Testis (tissue), 2 donors: Measurements from ENCODE around the gene PHF13.

Experiments
- POLR2A ChIP-seq: fragments of 450-650 bp; IDR thresholded peaks from one replicate; pipeline ENCODE4 v1.6.1; 2017; ENCODE audit warnings: antibody characterized with exemption, mild to moderate bottlenecking, moderate library complexity
- TF ChIP-seq, protein P1 (sequence below), 3 experiments: fragments of 450-650 bp in 2 of 3; fragments of 200-600 bp in 1 of 3; sonication (generic) in 1 of 3; IDR thresholded peaks; one replicate each; pipeline ENCODE4 v1.5.1; 2016 to 2019; ENCODE audit warnings: antibody characterized with exemption in 3 of 3, mild to moderate bottlenecking in 2 of 3, moderate library complexity in 1 of 3

DNA sequence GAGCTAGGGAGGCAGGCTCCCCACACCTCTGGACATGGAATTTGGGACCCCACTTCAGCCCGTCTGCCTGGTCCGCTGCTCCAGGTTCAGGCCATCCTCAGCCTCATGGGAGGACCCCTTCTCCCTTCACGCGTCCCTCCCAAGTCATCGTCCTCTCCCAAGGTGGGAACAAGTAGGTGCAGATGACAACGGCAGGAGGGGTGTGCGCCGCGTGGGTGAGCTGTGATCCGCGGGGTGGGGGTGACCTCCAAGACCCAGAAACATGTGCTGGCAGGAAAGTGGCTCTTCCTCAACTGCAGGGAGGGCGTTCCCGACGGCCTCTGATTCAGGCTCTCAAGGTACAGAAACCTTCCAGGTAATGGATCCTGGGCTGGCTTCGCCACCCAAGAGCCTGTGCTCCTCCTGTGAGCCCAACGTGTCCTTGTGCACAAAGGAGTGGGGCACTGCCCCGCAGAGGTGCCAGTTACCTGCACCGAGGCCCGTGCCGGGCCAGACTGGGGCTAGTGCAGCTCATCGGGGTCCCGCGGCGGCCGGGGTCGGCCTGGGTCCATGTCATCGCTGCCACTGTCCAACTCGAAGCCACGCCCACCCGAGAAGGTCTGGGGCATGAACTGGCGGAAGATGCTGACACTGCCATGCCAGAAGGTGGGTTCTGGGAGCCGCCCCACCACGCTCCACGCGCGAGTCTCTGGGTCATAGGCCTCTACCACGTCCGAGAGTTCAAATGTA, 20.5 kb upstream of the PHF13 start:
- TF ChIP-seq, protein P1, sequence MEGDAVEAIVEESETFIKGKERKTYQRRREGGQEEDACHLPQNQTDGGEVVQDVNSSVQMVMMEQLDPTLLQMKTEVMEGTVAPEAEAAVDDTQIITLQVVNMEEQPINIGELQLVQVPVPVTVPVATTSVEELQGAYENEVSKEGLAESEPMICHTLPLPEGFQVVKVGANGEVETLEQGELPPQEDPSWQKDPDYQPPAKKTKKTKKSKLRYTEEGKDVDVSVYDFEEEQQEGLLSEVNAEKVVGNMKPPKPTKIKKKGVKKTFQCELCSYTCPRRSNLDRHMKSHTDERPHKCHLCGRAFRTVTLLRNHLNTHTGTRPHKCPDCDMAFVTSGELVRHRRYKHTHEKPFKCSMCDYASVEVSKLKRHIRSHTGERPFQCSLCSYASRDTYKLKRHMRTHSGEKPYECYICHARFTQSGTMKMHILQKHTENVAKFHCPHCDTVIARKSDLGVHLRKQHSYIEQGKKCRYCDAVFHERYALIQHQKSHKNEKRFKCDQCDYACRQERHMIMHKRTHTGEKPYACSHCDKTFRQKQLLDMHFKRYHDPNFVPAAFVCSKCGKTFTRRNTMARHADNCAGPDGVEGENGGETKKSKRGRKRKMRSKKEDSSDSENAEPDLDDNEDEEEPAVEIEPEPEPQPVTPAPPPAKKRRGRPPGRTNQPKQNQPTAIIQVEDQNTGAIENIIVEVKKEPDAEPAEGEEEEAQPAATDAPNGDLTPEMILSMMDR (IDR thresholded peaks at IDR 0.05), result no peak
- no peak for TF ChIP-seq POLR2A
